ENCODE results near the gene MRPL11. TPM values are rescaled to one million over a fixed set of nuclear protein-coding genes. Genes with fewer than 3 reads are reported as not detected.

The MRPL11 gene
- total and polyA plus RNA-seq, 8 donors, result 18.8 to 66.8 (median 40.6) TPM

DNA sequence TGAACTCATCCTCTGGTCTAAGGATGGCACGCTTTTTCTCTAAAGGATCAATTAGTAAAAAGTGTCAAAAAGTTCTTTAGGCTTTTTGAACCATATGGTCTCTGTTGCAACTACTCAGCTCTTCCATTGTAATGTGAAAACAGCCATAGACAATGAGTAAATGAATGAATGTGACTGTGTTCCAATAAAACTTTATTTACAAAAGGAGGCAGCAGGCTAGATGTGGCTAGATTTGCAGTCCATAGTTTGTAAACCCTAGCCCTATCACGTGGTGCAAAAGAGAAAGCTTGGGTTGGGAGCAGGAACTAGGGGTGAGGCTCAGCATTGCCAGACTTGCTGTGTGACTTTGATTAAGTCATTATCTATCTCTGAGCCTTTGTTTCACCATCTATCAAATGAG, 23.2 kb downstream of the MRPL11 start:
- WGBS, 5 donors, result 45 to 51% (median 49%) methylated on average over 2 of the region's 2 CpGs
- Histone ChIP-seq H3K36me3 (no peaks in the 10 kb centered on the region), H3K27me3 (peaks cover 0 to 82% (median 41%) of the 10 kb centered on the region in 3 donors), H3K4me3 (no peak overlapping the region), H3K27ac (peak overlapping the region in 1 of 5 donors; percentile 83), H3K9me3 (no peaks in the 10 kb centered on the region), H3K4me1 (peaks cover 0 to 57% (median 30%) of the 10 kb centered on the region in 4 donors)
- DNase-seq, result no peak
- intact Hi-C loops (cut with DNase I; ENCODE audit: low total_unique reads), result no loop called here
- TF ChIP-seq POLR2A (IDR thresholded peaks at IDR 0.05), result no peak
- TF ChIP-seq POLR2AphosphoS5 (IDR thresholded peaks at IDR 0.05), result no peak
- TF ChIP-seq, protein P1, sequence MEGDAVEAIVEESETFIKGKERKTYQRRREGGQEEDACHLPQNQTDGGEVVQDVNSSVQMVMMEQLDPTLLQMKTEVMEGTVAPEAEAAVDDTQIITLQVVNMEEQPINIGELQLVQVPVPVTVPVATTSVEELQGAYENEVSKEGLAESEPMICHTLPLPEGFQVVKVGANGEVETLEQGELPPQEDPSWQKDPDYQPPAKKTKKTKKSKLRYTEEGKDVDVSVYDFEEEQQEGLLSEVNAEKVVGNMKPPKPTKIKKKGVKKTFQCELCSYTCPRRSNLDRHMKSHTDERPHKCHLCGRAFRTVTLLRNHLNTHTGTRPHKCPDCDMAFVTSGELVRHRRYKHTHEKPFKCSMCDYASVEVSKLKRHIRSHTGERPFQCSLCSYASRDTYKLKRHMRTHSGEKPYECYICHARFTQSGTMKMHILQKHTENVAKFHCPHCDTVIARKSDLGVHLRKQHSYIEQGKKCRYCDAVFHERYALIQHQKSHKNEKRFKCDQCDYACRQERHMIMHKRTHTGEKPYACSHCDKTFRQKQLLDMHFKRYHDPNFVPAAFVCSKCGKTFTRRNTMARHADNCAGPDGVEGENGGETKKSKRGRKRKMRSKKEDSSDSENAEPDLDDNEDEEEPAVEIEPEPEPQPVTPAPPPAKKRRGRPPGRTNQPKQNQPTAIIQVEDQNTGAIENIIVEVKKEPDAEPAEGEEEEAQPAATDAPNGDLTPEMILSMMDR (IDR thresholded peaks at IDR 0.05), result no peak
- TF ChIP-seq EP300 (IDR thresholded peaks at IDR 0.05), result no peak

DNA sequence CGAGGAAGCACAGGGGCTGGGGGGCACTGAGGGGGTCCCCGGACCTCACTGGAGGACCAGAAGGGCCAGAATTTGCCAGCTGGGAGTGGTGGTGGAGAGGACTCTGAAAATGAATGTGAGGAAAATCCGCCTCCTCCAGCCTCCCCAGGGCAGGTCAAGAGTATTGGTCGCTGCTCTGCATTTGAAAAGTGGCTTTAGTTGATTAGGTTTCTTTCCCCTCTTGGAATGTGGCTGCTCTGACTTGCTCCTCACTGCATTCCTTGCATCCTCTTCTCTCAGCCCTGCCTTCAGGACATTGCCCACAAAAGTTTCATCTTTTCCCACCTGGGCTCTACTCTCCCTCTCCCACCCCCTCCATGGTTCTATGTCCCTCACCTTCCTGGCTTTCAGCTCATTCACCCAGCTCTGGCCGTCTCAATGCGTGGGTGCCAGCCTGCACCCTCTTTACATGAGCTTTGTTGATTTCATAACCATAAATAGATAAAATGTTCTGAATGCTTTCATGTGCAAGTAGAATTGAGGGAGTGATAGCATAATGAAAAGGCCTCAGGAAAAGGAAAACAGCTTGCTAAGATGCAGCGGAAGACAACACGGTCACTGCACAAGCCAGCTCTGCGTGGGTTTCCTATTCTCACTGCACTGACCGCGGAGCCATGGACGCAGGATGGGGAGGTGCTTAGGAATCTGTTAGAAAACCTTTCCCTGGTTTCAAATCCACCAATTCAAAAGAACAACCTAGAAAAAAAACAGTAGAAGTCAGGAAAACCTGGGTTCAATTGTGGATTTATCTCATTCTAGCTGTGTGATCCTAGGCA, 24.3 kb downstream of the MRPL11 start:
- TF ChIP-seq, protein P1 (IDR thresholded peaks at IDR 0.05), result no peak
- TF ChIP-seq EP300 (IDR thresholded peaks at IDR 0.05), result no peak
- TF ChIP-seq POLR2A (IDR thresholded peaks at IDR 0.05), result no peak
- TF ChIP-seq POLR2AphosphoS5 (IDR thresholded peaks at IDR 0.05), result no peak
- Histone ChIP-seq H3K27me3 (peaks cover 0 to 82% (median 41%) of the 10 kb centered on the region in 3 donors), H3K4me1 (peaks cover under 1 to 52% (median 25%) of the 10 kb centered on the region in 4 donors), H3K4me3 (no peak overlapping the region), H3K9me3 (no peaks in the 10 kb centered on the region), H3K36me3 (no peaks in the 10 kb centered on the region), H3K27ac (peak overlapping the region in 1 of 5 donors; percentile 83)
- no peak for DNase-seq
- intact Hi-C loops (cut with DNase I; ENCODE audit: low total_unique reads), result no loop called here
- WGBS, 5 donors, result 53 to 60% (median 55%) methylated on average over 12 of the region's 12 CpGs

DNA sequence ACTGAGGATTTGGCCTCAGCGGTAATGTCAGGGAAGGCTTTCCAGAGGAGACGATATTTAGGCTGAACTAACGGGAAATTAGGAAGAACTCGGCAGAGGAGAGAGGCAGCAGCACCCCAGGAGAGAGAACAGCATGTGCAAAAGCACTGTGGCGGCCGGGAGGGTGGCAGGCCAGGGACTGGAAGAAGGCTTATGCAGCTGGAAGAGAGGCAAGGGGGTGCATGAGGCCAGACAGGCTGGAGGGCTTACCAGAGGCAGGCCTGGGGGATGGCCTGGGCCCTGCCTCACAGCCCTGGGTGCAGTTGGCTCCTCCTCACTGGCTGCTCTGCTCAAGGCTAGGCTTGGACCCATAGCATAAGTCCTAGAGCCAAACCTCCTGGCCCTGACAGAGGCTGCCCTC, 25.5 kb downstream of the MRPL11 start:
- Histone ChIP-seq H3K9me3 (no peaks in the 10 kb centered on the region), H3K27ac (peak overlapping the region in 1 of 5 donors; percentile 83), H3K4me1 (peaks cover 3 to 53% (median 27%) of the 10 kb centered on the region in 4 donors), H3K27me3 (peaks cover 0 to 80% (median 40%) of the 10 kb centered on the region in 3 donors), H3K4me3 (no peak overlapping the region), H3K36me3 (no peaks in the 10 kb centered on the region)
- 75 to 80% (median 79%) methylated on average over 6 of the region's 6 CpGs for WGBS, 5 donors
- TF ChIP-seq, protein P1 (IDR thresholded peaks at IDR 0.05), result no peak
- TF ChIP-seq POLR2AphosphoS5 (IDR thresholded peaks at IDR 0.05) (no peak), POLR2A (IDR thresholded peaks at IDR 0.05) (no peak), EP300 (IDR thresholded peaks at IDR 0.05) (no peak)
- intact Hi-C loops (cut with DNase I; ENCODE audit: low total_unique reads), result no loop called here
- no peak for DNase-seq

DNA sequence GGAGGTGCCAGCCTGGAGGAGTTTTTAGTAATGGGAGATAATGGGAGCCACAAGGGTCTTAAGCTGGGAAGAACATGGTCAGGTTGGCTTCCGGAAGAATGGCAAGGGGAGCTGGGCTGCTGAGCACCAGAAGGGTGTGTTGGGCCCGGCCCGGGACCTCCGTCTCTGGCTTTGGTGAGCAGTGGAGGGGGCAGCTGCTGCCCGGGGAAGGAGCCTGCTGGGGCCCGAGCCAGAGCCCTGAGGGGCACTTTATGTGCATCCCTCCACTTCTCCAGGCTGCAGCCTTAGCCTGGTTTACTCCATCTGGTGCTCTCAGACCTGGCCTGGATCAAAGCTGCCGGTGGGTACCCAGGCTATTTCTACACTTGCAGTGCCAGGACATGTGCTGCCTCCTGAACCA, 26.5 kb downstream of the MRPL11 start:
- H3K27ac ChIP-seq, result peak overlapping the region in 1 of 5 donors; percentile 83
- intact Hi-C loops (cut with DNase I; ENCODE audit: low total_unique reads), result no loop called here

More for the DNA sequence above, 26.5 kb downstream of the MRPL11 start:
- no peaks in the 10 kb centered on the region for H3K36me3 ChIP-seq
- TF ChIP-seq POLR2A (IDR thresholded peaks at IDR 0.05), result no peak
- no peak for TF ChIP-seq EP300 (IDR thresholded peaks at IDR 0.05)
- TF ChIP-seq, protein P1 (IDR thresholded peaks at IDR 0.05), result no peak
- no peak for TF ChIP-seq POLR2AphosphoS5 (IDR thresholded peaks at IDR 0.05)
- no peak for DNase-seq
- 61 to 81% (median 64%) methylated on average over 4 to 7 of the region's 7 CpGs for WGBS, 5 donors
- H3K27me3 ChIP-seq, result peaks cover 0 to 71% (median 37%) of the 10 kb centered on the region in 3 donors
- H3K4me3 ChIP-seq, result peak overlapping the region in 3 of 4 donors; percentile 6 to 24 (median 16)
- H3K4me1 ChIP-seq, result peaks cover 0 to 46% (median 24%) of the 10 kb centered on the region in 4 donors
- H3K9me3 ChIP-seq, result no peaks in the 10 kb centered on the region
